Hepatocyte (in vitro differentiated cells): ENCODE results near the gene CDH4.

ENCODE experiments used
- CTCF ChIP-seq: fragments of 200-600 bp; sonication (generic); IDR thresholded peaks from 2 replicates; pipeline ENCODE4 v1.5.1; 2016; ENCODE audit warnings: antibody characterized with exemption, mild to moderate bottlenecking; ENCODE audit not compliant: poor library complexity
- EZH2phosphoT487 ChIP-seq: fragments of 200-600 bp; sonication (generic); IDR thresholded peaks from one replicate; pipeline ENCODE4 v1.6.1; 2018; ENCODE audit warnings: antibody characterized with exemption, mild to moderate bottlenecking, low read depth, moderate library complexity; ENCODE audit not compliant: unreplicated experiment, severe bottlenecking

- TF ChIP-seq CTCF (no peak), EZH2phosphoT487 (no peak)
Observed at GRCh38 chr20:61754976-61755778, 503.1 kb downstream of the CDH4 start.
